GM18951 (cell line): ENCODE results near the gene AIF1.

Experiments
- POLR2A ChIP-seq: IDR thresholded peaks from 4 replicates; pipeline ENCODE4 v1.6.1; 2011; ENCODE audit warnings: mild to moderate bottlenecking; ENCODE audit not compliant: insufficient read length, insufficient read depth; ENCODE audit errors: extremely low read depth
- in situ Hi-C: fragments of 300-500 bp; cut with MboI; formaldehyde crosslinking; loops from one replicate; pipeline ENCODE4 v1.12.0; 2022; ENCODE audit warnings: low sequenced_read_pairs, mixed read lengths, inconsistent platforms; ENCODE audit not compliant: unreplicated experiment

AIF1 gene

DNA sequence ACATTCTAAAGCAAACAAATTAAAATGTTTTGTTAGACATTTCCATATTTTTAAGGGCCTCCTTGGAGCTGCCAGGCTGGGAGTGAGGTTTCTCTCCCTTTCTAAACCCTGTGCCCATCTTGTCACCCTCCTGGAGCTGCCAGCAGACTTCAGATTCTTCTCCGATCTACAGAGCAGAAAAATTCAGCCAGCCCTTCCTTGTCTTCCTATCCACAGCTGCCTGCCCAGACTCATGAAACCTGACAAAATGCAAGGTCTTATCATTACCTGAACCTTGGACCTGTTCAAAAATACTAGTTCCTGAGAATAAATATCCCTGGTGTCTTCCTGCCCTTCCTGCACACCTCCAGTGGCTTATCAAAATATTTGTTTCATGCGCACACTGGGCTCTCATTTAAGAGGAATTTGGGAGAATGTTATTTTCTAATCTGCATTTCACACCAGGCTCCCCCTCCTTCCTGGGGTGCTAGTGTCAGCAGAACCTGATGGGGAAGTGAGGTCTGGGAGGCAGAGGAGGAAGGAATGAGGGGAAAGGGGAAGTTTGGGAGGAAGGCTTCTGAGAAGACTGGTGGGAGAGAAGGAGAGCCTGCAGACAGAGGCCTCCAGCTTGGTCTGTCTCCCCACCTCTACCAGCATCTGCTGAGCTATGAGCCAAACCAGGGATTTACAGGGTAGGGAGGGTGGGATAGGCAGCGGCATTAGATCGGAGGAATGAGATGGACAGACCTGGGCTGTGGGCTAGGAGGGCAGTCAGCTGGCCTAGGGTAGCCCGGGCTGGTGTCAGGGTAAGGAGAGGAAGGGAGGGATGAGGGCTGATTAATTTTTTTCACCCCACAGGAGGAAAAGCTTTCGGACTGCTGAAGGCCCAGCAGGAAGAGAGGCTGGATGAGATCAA lies at the start of gene AIF1:
AIF1 (plus strand) TSS at position 551 of the 895 bp plus-strand sequence; CDS start at position 647, 96 bp downstream.
- in situ Hi-C loops = no loop called here
- TF ChIP-seq POLR2A = no peak

DNA sequence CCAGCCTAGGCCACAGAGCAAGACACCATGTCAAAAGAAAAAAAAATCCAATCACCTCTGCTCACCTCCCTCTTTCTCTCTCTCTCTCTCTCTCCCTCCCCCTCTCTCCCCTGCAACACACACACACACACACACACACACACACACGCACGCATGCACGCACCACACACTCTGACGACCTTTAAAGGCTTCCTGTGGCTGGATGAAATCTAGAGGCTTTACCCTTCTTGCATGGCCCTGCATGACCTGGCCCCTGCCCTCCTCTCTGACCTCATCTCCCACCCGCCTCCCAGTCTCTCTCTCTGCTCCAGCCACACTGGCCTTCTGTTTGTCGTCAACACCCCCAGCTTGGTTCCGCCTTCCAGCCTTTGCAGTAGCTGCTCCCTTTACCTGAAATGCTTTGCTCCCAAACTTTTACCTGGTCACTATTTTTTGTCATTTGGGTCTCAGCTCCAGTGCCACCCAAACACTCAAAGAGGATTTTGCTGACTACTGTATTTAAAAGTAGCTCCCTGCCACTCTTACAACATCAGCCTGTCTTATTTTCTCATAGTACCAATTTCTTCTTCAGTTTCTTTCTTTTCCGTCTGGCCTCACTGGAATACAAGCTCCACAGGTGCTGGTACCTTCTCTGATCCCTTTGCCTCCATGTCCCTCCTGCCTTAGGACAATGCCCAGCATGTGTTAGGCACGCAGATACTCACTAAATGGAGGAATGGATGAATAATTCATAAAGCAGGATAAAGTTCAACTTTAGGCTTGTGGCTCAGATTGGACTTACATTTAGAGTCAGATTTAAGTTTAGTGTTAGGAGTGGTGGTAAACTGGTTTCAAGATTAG lies 47.3 kb upstream of the AIF1 start:
- in situ Hi-C loops = no loop called here
- TF ChIP-seq POLR2A = no peak

DNA sequence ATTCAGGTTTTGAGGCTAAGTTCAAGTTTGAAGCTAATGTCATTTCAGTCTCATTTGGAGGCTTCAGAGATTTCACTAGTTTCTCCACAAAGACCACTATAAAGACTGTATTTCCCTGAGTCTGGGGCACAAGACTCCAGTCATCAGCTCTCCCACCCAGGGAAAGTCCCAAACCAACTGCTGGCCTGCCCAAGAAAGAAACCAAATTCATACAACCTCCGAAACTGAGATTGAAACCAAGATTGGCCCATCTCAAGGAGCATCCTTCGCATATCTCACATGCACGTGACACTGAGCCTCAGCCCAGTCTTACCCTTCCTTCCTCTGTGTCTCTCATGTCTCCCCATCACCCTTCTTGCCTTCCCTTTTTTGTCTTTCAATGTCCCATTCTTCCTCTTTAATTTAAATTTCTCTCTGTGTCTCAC lies 46.5 kb upstream of the AIF1 start:
- TF ChIP-seq POLR2A = peak; percentile 38
- in situ Hi-C loops = no loop called here

DNA sequence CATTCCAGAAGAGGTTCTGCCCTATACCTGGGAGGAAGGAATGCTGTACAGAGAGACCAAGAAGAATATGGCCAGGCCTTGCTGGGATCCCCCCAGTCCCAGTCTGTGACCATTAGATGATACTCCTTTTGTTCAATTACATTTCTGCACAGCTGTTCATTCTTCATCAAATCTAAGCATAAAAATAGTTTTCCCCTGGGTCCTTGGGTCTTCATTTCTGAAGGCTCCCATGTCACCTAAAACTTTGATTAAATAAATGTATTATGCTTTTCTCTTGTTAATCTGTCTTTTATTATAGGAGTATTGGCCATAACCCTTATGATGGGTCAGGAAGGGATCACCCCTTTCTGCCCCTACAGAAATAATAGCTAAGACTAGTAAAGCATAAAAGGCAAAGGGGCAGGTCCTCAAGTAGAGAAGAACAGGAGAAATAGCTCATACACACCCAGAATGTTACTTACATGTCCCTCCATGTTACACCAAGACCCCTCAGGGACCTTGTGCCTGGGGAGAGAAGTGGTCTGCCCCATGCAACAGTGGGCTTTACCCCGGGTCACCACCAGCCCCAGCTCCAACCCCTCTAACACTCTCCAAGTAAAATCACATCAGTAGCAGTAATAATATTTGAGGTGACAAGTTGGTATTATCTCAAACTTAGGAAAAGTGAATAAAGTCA lies 45.0 kb upstream of the AIF1 start:
- in situ Hi-C loops = no loop called here
- TF ChIP-seq POLR2A = no peak

DNA sequence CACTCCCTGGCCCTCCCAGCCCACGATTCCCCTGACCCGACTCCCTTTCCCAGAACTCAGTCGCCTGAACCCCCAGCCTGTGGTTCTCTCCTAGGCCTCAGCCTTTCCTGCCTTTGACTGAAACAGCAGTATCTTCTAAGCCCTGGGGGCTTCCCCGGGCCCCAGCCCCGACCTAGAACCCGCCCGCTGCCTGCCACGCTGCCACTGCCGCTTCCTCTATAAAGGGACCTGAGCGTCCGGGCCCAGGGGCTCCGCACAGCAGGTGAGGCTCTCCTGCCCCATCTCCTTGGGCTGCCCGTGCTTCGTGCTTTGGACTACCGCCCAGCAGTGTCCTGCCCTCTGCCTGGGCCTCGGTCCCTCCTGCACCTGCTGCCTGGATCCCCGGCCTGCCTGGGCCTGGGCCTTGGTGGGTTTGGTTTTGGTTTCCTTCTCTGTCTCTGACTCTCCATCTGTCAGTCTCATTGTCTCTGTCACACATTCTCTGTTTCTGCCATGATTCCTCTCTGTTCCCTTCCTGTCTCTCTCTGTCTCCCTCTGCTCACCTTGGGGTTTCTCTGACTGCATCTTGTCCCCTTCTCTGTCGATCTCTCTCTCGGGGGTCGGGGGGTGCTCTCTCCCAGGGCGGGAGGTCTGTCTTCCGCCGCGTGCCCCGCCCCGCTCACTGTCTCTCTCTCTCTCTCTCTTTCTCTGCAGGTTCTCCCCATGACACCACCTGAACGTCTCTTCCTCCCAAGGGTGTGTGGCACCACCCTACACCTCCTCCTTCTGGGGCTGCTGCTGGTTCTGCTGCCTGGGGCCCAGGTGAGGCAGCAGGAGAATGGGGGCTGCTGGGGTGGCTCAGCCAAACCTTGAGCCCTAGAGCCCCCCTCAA lies 42.8 kb upstream of the AIF1 start, which contains the start of gene LTA:
LTA (plus strand) TSS at position 249 of the 871 bp plus-strand sequence; CDS start at position 703, 454 bp downstream.
- in situ Hi-C loops = no loop called here
- TF ChIP-seq POLR2A = peak; percentile 85

DNA sequence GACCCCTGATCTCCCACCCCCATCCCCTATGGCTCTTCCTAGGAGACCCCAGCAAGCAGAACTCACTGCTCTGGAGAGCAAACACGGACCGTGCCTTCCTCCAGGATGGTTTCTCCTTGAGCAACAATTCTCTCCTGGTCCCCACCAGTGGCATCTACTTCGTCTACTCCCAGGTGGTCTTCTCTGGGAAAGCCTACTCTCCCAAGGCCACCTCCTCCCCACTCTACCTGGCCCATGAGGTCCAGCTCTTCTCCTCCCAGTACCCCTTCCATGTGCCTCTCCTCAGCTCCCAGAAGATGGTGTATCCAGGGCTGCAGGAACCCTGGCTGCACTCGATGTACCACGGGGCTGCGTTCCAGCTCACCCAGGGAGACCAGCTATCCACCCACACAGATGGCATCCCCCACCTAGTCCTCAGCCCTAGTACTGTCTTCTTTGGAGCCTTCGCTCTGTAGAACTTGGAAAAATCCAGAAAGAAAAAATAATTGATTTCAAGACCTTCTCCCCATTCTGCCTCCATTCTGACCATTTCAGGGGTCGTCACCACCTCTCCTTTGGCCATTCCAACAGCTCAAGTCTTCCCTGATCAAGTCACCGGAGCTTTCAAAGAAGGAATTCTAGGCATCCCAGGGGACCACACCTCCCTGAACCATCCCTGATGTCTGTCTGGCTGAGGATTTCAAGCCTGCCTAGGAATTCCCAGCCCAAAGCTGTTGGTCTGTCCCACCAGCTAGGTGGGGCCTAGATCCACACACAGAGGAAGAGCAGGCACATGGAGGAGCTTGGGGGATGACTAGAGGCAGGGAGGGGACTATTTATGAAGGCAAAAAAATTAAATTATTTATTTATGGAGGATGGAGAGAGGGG lies 41.6 kb upstream of the AIF1 start:
- TF ChIP-seq POLR2A = peak; percentile 20
- in situ Hi-C loops = no loop called here

DNA sequence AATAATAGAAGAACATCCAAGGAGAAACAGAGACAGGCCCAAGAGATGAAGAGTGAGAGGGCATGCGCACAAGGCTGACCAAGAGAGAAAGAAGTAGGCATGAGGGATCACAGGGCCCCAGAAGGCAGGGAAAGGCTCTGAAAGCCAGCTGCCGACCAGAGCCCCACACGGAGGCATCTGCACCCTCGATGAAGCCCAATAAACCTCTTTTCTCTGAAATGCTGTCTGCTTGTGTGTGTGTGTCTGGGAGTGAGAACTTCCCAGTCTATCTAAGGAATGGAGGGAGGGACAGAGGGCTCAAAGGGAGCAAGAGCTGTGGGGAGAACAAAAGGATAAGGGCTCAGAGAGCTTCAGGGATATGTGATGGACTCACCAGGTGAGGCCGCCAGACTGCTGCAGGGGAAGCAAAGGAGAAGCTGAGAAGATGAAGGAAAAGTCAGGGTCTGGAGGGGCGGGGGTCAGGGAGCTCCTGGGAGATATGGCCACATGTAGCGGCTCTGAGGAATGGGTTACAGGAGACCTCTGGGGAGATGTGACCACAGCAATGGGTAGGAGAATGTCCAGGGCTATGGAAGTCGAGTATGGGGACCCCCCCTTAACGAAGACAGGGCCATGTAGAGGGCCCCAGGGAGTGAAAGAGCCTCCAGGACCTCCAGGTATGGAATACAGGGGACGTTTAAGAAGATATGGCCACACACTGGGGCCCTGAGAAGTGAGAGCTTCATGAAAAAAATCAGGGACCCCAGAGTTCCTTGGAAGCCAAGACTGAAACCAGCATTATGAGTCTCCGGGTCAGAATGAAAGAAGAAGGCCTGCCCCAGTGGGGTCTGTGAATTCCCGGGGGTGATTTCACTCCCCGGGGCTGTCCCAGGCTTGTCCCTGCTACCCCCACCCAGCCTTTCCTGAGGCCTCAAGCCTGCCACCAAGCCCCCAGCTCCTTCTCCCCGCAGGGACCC lies 40.6 kb upstream of the AIF1 start:
- peak; percentile 9 for TF ChIP-seq POLR2A

DNA sequence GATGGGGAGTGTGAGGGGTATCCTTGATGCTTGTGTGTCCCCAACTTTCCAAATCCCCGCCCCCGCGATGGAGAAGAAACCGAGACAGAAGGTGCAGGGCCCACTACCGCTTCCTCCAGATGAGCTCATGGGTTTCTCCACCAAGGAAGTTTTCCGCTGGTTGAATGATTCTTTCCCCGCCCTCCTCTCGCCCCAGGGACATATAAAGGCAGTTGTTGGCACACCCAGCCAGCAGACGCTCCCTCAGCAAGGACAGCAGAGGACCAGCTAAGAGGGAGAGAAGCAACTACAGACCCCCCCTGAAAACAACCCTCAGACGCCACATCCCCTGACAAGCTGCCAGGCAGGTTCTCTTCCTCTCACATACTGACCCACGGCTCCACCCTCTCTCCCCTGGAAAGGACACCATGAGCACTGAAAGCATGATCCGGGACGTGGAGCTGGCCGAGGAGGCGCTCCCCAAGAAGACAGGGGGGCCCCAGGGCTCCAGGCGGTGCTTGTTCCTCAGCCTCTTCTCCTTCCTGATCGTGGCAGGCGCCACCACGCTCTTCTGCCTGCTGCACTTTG lies 39.6 kb upstream of the AIF1 start, which contains the start of gene TNF:
TNF (plus strand) TSS at position 231 of the 567 bp plus-strand sequence; CDS start at position 408, 177 bp downstream.
- peak; percentile 100 for TF ChIP-seq POLR2A
- in situ Hi-C loops = no loop called here

More for the DNA sequence above, 40.6 kb upstream of the AIF1 start:
- in situ Hi-C loops = no loop called here

DNA sequence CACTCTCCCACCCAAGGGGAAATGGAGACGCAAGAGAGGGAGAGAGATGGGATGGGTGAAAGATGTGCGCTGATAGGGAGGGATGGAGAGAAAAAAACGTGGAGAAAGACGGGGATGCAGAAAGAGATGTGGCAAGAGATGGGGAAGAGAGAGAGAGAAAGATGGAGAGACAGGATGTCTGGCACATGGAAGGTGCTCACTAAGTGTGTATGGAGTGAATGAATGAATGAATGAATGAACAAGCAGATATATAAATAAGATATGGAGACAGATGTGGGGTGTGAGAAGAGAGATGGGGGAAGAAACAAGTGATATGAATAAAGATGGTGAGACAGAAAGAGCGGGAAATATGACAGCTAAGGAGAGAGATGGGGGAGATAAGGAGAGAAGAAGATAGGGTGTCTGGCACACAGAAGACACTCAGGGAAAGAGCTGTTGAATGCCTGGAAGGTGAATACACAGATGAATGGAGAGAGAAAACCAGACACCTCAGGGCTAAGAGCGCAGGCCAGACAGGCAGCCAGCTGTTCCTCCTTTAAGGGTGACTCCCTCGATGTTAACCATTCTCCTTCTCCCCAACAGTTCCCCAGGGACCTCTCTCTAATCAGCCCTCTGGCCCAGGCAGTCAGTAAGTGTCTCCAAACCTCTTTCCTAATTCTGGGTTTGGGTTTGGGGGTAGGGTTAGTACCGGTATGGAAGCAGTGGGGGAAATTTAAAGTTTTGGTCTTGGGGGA lies 38.9 kb upstream of the AIF1 start:
- no peak for TF ChIP-seq POLR2A
- in situ Hi-C loops = no loop called here
